Retinal pigment epithelial cell (primary cell): Measurements from ENCODE around the gene CTTNBP2NL.

Source experiments
- DNase-seq: peaks from one replicate; pipeline ENCODE4 v3.0.0-alpha.2; 2010; ENCODE audit warnings: low read depth
- H3K4me3 ChIP-seq: 2 replicates; pipeline ENCODE4 v1.5.1; 2011; ENCODE audit warnings: mild to moderate bottlenecking, low read length, control low read depth, moderate library complexity
- CTCF ChIP-seq: conservative IDR thresholded peaks from 2 replicates; pipeline ENCODE4 v1.5.1; 2011; ENCODE audit warnings: low read depth, low read length, control low read depth, inconsistent platforms

The CTTNBP2NL gene

GRCh38 chr1:112453876-112454275 is 57.9 kb downstream of the CTTNBP2NL start:
- no peak overlapping the region for H3K4me3 ChIP-seq
- no peak for TF ChIP-seq CTCF
- no peak for DNase-seq

DNA sequence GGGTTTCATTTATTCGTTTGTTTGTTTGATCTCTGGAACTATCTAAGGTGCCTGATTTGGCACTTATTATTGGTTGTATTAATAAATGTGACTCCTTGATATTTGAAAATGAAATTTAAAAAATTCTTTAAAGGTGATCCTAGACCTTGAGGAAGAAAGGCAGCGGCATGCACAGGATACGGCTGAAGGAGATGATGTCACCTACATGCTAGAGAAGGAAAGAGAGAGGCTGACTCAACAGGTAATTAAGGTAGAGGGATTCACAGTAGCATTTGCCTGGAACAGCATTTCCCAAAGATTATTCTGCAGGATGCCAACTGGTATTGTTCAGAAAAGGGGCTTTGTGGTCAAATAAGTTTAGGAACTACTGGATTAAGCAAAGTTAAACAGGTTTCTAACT is 58.3 kb downstream of the CTTNBP2NL start:
- DNase-seq: no peak
- TF ChIP-seq CTCF: no peak
- no peak overlapping the region for H3K4me3 ChIP-seq

- no peak for DNase-seq
- no peak overlapping the region for H3K4me3 ChIP-seq
- no peak for TF ChIP-seq CTCF
These were observed 61.2 kb downstream of the CTTNBP2NL start for GRCh38 chr1:112457241-112457640.

GRCh38 chr1:112457955-112458354 is 61.9 kb downstream of the CTTNBP2NL start:
- H3K4me3 ChIP-seq: no peak overlapping the region
- no peak for DNase-seq
- no peak for TF ChIP-seq CTCF

DNA sequence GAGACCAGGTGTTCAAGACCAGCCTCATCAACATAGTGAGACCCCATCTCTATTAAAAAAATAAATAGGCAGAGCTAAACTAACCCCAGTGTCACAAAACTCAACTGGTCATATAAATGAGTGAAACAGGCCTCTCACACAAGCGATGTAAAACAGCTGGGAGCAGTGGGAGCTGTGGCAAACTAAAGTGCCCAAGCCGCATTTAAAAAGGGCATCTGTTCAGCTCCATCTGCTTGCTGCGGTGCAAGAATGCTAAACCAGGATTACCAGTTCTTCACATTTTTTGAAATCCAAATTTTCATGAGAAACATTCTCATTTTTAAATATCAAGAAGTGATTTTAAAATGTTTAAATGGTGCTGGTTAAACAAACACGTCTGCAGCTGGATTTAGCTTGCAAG is 62.7 kb downstream of the CTTNBP2NL start:
- no peak for TF ChIP-seq CTCF
- no peak overlapping the region for H3K4me3 ChIP-seq
- DNase-seq: no peak

GRCh38 chr1:112460615-112461014 is 64.6 kb downstream of the CTTNBP2NL start:
- no peak for TF ChIP-seq CTCF
- DNase-seq: no peak
- no peak overlapping the region for H3K4me3 ChIP-seq

DNA sequence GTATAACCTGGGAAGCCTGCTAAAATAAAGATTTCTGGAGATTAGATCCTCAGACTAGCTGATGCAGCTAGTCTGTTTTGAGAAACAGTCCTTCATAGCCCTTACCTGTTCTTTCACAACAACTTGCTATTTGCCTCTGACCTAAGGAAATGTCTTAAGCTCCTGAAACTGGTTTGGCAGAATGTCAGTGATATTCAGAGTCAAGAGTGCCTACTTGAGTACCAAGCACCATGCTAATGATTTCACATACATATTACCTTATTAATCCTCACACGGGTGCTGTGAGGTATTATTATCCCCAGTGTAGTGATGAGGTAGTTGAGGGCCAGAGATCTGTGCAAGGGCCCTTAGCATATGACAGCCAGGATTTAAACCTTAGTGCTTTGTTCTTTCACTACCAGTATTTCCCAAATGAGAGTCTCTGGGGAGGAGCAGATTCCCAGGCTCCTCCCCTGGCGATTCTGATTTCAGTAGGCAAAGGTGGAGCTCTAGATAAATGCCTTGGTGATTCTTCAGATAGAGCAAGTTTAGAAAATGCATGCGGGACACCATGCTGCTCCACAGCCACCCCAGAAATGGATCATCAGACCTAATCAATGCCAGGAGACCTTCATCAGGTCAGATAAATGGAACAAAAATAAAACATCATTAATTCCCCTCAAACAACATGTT is 65.3 kb downstream of the CTTNBP2NL start:
- no peak overlapping the region for H3K4me3 ChIP-seq
- no peak for TF ChIP-seq CTCF
- peak; percentile 66 for DNase-seq
